GM20431 (cell line): Measurements from ENCODE around the gene CCN5.
"Not testable (repeated sequence)": the region's sequence is repeated elsewhere in the genome, so short reads cannot be mapped to it uniquely, and the experiment has no call there.

Source experiments
- in situ Hi-C: fragments of 300-500 bp; cut with MseI, MboI; formaldehyde crosslinking; loops from one replicate; pipeline ENCODE4 v1.15.0; 2020; ENCODE audit warnings: low sequenced_read_pairs; ENCODE audit not compliant: unreplicated experiment

Gene CCN5, protein sequence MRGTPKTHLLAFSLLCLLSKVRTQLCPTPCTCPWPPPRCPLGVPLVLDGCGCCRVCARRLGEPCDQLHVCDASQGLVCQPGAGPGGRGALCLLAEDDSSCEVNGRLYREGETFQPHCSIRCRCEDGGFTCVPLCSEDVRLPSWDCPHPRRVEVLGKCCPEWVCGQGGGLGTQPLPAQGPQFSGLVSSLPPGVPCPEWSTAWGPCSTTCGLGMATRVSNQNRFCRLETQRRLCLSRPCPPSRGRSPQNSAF

DNA sequence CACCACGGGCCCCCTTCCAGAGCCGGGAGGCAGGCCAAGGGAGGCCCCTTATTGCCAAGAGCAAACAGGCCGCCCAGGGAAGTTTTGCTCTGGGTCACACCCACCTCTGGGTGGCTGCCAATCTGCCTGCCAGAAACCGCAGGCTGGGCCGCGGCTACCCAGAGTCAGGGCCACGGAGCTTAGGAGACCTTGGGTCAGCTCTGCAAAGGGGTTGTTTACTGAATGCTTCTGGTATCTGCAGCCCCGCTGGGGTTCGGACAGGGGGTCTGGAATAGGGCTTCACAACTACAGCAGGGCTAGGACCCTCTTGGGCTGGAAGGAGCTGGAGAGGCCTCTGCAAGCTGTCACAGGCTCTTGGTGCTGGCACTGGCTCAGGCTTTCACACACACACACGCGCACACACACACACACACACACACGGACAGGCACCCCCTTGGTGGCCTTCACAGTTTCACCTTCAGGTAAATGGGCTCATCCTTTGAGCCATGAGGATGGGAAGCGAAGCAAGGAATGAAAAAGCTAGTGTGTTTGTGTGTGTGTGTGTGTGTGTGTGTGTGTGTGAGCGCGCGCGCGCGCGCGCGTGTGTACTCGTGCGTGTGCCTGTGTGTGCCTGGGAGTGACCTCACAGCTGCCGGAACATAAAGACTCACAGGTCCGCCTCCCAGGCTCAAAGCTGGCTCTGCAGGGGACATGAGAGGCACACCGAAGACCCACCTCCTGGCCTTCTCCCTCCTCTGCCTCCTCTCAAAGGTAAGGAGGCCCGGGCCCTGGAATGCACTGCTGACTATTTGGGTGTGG, at the start of gene CCN5:
TSS of gene CCN5 (plus strand) at position 669 of the 798 bp plus-strand sequence. CDS start at position 691, 22 bp downstream.
- in situ Hi-C loops: no loop called here

DNA sequence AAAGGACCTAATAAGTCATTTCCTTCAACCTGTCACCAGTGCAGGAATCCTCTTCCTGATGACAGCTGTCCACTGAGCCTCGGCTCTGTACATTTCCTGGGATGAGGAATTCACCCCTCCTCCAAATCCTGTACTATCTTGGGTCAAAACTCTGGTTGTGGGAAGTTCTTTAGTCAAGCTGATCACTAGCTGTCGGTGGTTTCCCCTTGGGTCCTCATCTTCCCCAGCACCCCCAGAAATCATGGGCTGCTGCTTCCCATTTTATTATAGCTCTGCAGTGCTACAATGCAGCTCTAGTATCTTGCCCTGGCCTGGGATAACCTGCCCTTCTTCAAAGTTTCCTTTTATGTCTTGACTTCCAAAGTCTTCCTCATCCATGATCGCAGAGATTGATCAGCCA, 49.1 kb upstream of the CCN5 start:
- in situ Hi-C loops: no loop called here

DNA sequence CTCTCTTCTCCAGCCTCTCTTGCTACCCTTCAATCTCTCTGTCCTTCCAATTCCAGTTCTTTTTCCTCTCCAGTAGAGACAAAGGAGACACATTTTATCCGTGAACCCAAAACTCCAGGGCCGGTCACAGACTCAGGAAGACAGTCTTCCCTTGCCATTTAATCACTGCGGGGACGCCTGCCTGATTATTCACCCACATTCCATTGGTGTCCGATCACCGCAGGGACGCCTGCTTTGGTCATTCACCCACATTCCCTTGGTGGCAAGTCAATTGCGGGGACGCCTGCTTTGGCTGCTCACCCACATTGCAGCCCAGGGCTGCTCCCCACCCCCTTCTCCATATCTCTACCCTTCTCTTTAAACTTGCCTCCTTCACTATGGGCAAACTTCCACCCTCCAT, 44.3 kb upstream of the CCN5 start:
- in situ Hi-C loops: not testable (repeated sequence)

DNA sequence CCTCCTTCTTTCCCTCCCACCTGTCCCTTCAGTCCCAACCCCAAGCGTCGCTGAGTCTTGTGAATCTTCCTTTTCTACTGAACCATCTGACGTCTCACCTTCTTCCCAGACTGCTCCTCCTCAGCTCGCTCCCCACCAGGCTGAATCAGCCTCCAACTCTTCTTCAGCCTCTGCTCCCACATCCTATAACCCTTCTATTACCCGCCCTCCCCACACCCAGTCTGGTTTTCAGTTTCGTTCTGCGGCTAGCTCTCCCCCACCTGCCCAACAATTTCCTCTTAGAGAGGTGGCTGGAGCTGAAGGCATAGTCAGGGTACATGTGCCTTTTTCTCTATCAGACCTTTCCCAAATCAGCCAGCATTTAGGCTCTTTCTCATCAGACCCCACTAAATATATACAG, 43.6 kb upstream of the CCN5 start:
- in situ Hi-C loops: not testable (repeated sequence)

DNA sequence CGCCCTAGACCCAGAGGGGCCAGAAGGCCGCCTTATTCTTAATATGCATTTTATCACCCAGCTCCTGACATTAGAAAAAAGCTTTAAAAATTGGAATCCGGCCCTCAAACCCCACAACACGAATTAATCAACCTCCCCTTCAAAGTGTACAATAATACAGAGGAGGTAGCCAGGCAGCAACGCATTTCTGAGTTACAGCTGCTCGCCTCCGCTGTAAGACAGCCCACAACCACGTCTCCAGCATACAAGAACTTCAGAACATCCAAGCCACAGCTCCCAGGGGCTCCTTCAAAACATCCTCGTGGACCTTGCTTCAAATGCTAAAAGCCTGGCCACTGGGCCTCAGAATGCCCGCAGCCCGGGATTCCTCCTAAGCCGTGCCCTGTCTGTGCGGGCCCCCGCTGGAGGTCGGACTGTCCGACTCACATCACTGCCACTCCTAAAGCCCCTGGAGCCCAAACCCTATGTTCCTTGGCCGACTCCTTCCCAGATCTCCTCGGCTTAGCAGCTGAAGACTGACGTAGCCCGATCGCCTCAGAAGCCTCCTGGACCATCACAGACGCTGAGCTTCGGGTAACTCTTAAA, 42.8 kb upstream of the CCN5 start:
- in situ Hi-C loops: not testable (repeated sequence)

DNA sequence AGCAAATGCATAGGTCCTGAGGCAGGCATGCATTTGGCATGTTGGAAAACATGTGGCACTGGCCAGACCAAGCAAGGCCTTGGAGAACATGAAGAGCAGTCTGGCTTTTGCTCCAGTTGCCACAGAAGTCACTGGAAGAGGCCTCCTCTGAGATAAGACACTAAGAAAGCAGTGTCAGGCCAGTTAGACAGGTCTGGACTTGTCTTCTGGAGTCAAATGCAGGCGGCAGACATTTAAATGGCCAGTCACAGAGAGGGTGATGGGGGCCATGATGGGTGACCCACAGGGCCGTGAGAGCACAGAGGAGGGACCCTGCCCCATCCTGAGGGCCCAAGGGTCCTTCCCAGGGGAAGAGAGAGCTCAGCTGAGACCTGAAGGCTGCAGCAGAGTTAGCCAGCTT, 36.9 kb upstream of the CCN5 start:
- in situ Hi-C loops: no loop called here

DNA sequence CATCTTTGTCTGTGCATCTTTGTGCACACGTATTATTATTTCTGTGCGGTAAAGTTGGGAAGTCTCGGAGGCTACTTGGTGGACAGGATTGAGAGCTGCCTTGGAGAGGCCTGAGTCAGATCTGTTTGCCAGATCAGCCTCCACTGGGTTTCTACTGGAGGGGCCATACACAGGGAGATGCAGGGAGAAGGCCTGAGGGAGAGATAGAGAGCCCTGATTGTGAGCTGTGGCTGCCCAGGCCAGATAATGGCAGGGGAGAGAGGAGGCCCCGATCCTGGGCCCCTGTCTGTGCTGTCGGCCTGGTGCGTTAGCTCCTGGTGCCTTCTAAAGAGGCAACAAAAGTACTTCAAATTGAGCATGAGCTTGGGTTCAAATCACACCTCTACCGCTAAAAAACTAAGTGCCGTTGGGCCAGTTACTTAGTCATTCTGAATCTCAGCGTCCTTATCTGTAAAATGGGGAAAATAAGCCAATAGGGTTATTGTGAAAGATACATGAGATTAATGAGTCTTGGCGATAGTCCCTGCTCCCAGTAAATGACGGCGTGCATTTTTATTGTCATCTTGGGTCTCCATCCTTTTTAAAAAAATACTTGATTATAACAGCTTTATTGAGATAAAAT, 36.1 kb upstream of the CCN5 start:
- in situ Hi-C loops: no loop called here

- in situ Hi-C loops: no loop called here
These were observed 33.2 kb upstream of the CCN5 start for GRCh38 chr20:44681796-44682566.

DNA sequence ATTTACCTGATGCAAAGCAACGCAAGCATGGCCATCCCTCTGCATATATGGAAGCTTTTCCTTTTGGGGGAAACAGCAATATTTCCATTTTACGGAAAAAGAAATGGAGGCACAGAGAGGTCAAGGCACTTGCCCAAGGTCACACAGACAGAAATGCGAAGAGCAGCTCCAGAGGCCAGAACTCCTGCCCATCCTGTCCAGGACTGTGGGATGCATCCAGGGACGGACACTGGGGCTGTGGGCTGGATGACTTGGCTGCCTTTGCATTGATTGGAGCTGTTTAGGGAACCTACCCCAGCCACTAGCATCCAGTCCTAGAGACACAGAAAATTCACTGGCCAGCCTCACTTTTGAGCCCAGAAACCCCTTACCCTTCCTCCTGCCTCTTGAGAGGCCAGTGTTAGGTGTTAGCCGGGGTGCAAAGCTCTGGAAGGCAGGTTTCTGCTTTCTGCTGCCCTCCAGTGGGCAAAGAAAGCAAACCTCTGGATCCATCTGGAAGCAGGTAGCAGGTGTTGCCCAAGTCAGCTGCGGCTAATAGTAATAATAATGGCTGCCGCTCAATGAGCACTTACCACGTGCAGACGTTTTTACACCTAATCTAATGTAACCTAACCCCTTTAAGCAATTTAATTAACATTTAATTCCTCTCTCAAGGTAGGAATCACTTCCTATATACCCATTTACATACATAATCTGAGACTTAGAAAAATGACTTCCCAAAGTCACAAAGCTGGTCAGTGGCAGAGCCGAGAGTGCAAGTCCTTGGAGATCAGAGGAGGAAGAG, 31.7 kb upstream of the CCN5 start:
- in situ Hi-C loops: no loop called here

DNA sequence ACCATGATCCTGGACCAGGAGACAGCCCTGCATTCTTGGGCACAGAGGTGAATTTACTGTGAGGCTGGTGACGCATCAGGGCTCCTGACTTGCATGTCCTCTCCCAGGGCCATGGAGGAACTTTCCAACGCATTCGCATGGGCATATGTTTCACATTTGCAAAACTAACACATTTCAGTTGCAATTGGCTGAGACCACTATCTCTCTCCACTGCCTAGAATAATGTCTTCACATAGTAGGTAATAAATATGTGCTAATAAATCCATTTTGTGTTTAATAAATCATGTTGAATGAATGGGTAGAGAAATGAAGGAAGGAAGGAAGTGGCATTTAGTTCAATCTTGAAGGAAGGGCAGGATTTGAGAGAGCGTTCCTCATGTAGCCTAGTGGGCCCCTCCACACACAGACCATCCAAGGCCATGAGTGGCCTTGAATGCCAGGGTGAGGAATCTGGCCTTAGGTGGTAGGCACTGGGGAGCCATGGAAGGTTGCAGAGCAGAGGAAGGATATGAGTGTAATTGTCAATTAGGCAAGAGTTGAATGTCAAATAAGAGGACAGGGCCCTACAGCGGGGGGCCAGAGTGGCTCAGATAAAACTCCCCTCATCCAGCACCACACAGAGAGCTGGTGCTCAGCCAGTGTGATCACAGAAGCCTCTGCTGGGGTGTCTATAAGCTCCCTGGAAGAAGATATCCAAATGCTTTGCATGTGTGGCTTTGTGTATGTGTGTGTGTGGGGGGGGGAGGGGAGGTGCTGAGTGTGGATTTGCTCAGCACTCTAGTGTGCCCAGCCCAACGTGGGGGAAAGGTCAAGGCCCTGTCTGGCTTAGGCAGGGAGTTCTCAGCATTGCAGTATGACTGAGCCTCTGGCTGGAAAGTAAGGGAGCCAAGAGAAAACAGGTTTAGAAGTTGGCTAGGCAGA, 30.9 kb upstream of the CCN5 start:
- in situ Hi-C loops: no loop called here

- in situ Hi-C loops: no loop called here
These were observed 28.2 kb upstream of the CCN5 start for GRCh38 chr20:44686934-44687333.

GRCh38 chr20:44688053-44688625, 27.0 kb upstream of the CCN5 start:
- in situ Hi-C loops: no loop called here

DNA sequence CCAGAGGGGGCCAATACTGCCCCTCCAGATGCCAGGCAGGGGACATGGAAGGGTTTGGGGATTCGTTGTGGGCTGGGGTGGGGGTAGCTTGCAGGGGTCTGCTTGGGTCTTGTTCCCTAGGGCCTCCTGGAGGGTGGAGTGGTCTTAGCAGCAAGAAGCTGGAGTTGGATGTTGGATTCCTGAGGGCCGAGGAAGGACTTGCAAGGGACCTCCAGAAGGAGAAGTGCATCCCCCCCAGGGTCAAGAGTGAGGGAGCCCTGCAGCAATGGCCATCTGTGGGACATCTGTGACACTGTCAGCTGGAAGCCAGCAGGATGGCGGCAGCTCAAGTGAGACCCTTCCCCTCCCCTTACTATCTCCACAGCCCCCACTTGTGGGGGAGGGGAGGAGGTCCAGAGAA, 25.4 kb upstream of the CCN5 start:
- in situ Hi-C loops: no loop called here

- in situ Hi-C loops: no loop called here
These were observed 24.3 kb upstream of the CCN5 start for GRCh38 chr20:44690781-44691423.

- in situ Hi-C loops: no loop called here
These were observed 23.4 kb upstream of the CCN5 start for GRCh38 chr20:44691424-44692423.

DNA sequence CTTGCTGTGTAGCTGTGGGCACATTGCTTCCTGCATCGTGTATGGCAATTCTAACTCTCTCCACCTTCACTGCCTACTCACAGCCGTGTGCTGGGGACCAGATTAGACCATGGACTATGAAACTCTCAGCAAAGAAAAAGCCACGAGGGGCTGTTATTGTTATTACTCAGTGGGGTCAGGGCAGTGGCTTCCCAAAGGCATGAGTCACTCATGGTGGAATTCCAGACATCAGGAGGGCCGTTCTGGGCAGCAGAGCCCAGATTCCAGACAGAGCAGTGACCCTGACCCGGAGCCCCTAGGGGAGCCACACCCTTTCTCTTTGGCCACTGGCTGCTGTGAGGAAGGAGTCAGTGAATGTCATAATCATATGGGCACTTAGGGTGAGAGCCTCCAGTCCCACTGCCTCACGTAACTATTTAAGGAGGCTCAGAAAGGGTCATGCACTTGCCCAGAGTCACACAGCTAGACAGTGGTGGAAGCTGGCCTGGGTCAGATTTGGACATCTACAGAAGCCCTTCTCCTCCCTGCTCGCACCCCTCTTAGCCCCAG, 22.2 kb upstream of the CCN5 start:
- in situ Hi-C loops: no loop called here
